SK-N-SH (cell line): ENCODE results near the gene TAS2R46. TPM values are rescaled to one million over a fixed set of nuclear protein-coding genes. Genes with fewer than 3 reads are reported as not detected.

Experiments
- CTCF ChIA-PET: fragments of 300-600, 350-600 bp; formaldehyde crosslinking; extraction: SDS; loops from one replicate; lab custom pipeline; 2021; lab: Yijun Ruan, JAX
- POLR2A ChIA-PET: fragments of 350-600 bp; sonication (Branson Sonifier 250); formaldehyde crosslinking; extraction: SDS; loops from one replicate; lab custom pipeline; 2020; ENCODE audit warnings: antibody characterized with exemption, inconsistent platforms; lab: Yijun Ruan, JAX
- DNase-seq: peaks from one replicate; pipeline ENCODE4 v3.0.0; 2012
- H2AFZ ChIP-seq: fragments of 200-600 bp; sonication (generic); 2 replicates; pipeline ENCODE4 v1.8.1; 2016; ENCODE audit warnings: antibody characterized with exemption, mild to moderate bottlenecking, low read depth
- H3F3A ChIP-seq: fragments of 200-600 bp; sonication (generic); replicated peaks from 2 replicates; pipeline ENCODE3; 2016; ENCODE audit warnings: antibody characterized with exemption, mild to moderate bottlenecking; ENCODE audit not compliant: insufficient read depth
- H3K27ac ChIP-seq, 2 experiments: fragments of 200-500 bp in 1 of 2; fragments of 200-600 bp in 1 of 2; sonication (Bioruptor generic) in 1 of 2; sonication (generic), shearing (Covaris generic) in 1 of 2; 2 replicates each; pipeline versions ENCODE4 v1.5.1 to v1.6.1; 2014 to 2016; ENCODE audit warnings: low read depth in 2 of 2, inconsistent platforms in 1 of 2, low read length in 1 of 2, mild to moderate bottlenecking in 1 of 2, mixed read lengths in 1 of 2
- H3K27me3 ChIP-seq: fragments of 200-600 bp; sonication (generic), shearing (Covaris generic); 2 replicates; pipeline ENCODE4 v1.6.1; 2016; ENCODE audit warnings: mixed run types; ENCODE audit not compliant: insufficient read depth
- H3K36me3 ChIP-seq, 2 experiments: fragments of 200-500 bp in 1 of 2; fragments of 200-600 bp in 1 of 2; sonication (Bioruptor generic) in 1 of 2; sonication (generic) in 1 of 2; replicated peaks in 1 of 2; 2 replicates each; pipeline versions ENCODE3 to v1.5.1; 2014 to 2016; ENCODE audit warnings: low read length in 1 of 2, mild to moderate bottlenecking in 1 of 2; ENCODE audit not compliant: insufficient read depth in 2 of 2, control insufficient read depth in 1 of 2
- H3K4me1 ChIP-seq, 2 experiments: fragments of 200-500 bp in 1 of 2; fragments of 200-600 bp in 1 of 2; sonication (Bioruptor generic) in 1 of 2; sonication (generic), shearing (Covaris generic) in 1 of 2; 2 replicates each; pipeline versions ENCODE4 v1.5.1 to v1.6.1; 2014 to 2016; ENCODE audit warnings: low read depth in 1 of 2, low read length in 1 of 2, mixed run types in 1 of 2; ENCODE audit not compliant: insufficient read depth in 2 of 2, control insufficient read depth in 1 of 2
- H3K4me2 ChIP-seq: fragments of 200-600 bp; sonication (generic), shearing (Covaris generic); 2 replicates; pipeline ENCODE4 v1.6.1; 2017; ENCODE audit warnings: mixed run types
- H3K4me3 ChIP-seq, 2 experiments: fragments of 200-500 bp in 1 of 2; fragments of 200-600 bp in 1 of 2; sonication (Bioruptor generic) in 1 of 2; sonication (generic), shearing (Covaris generic) in 1 of 2; 2 replicates each; pipeline versions ENCODE4 v1.5.1 to v1.8.1; 2014 to 2016; ENCODE audit warnings: low read depth in 2 of 2, inconsistent platforms in 1 of 2, low read length in 1 of 2, mild to moderate bottlenecking in 1 of 2, mixed read lengths in 1 of 2, moderate library complexity in 1 of 2
- H3K79me2 ChIP-seq: fragments of 200-600 bp; sonication (generic); 2 replicates; pipeline ENCODE4 v1.8.1; 2017; ENCODE audit warnings: mild to moderate bottlenecking; ENCODE audit not compliant: insufficient read depth
- H3K9ac ChIP-seq: fragments of 200-600 bp; sonication (generic); 2 replicates; pipeline ENCODE4 v1.6.1; 2017; ENCODE audit warnings: mixed run types
- H3K9me2 ChIP-seq: fragments of 200-600 bp; sonication (generic); 2 replicates; pipeline ENCODE4 v1.6.1; 2017; ENCODE audit warnings: mixed run types
- H3K9me3 ChIP-seq: fragments of 200-600 bp; sonication (generic); 2 replicates; pipeline ENCODE4 v1.6.1; 2017; ENCODE audit warnings: mixed run types, mild to moderate bottlenecking, moderate library complexity
- H4K20me1 ChIP-seq: fragments of 200-600 bp; sonication (generic); 2 replicates; pipeline ENCODE4 v1.6.1; 2017; ENCODE audit warnings: mild to moderate bottlenecking, mixed run types; ENCODE audit not compliant: insufficient read depth
- CHD2 ChIP-seq: fragments of 150-350 bp; IDR thresholded peaks from 2 replicates; pipeline ENCODE4 v1.6.1; 2018; ENCODE audit warnings: low read length; ENCODE audit not compliant: partially characterized antibody
- CTCF ChIP-seq: fragments of 200-600 bp; sonication (generic); IDR thresholded peaks from 2 replicates; pipeline ENCODE4 v1.6.1; 2017; ENCODE audit warnings: antibody characterized with exemption, mild to moderate bottlenecking, moderate library complexity
- ELF1 ChIP-seq: IDR thresholded peaks from 2 replicates; pipeline ENCODE4 v1.4.0; 2012
- FOXJ3 ChIP-seq: sonication (generic); formaldehyde crosslinking; IDR thresholded peaks from 2 replicates; pipeline ENCODE4 v1.5.1; 2020; ENCODE audit warnings: mild to moderate bottlenecking, missing genetic modification reagents
- IRF3 ChIP-seq: fragments of 150-350 bp; IDR thresholded peaks from 2 replicates; pipeline ENCODE4 v1.6.1; 2016; ENCODE audit warnings: mild to moderate bottlenecking, low read depth, low read length
- JUND ChIP-seq: IDR thresholded peaks from 2 replicates; pipeline ENCODE4 v1.4.0; 2012
- MAX ChIP-seq: IDR thresholded peaks from 2 replicates; pipeline ENCODE4 v1.4.0; 2012; ENCODE audit warnings: low read depth
- MEF2A ChIP-seq: IDR thresholded peaks from 2 replicates; pipeline ENCODE4 v1.4.0; 2012; ENCODE audit warnings: low read depth, borderline replicate concordance
- NFIC ChIP-seq: IDR thresholded peaks from 2 replicates; pipeline ENCODE4 v1.4.0; 2012; ENCODE audit warnings: borderline replicate concordance
- NRF1 ChIP-seq: IDR thresholded peaks from 2 replicates; pipeline ENCODE4 v1.6.1; 2012; ENCODE audit warnings: low read depth, mild to moderate bottlenecking, low read length
- PBX3 ChIP-seq: IDR thresholded peaks from 2 replicates; pipeline ENCODE4; 2012
- POLR2AphosphoS5 ChIP-seq: IDR thresholded peaks from 2 replicates; pipeline ENCODE4 v1.6.1; 2012; ENCODE audit warnings: low read depth, low read length
- REST ChIP-seq: IDR thresholded peaks from 2 replicates; pipeline ENCODE4 v1.6.1; 2012; ENCODE audit warnings: mild to moderate bottlenecking, low read depth, low read length, moderate library complexity
- RFX5 ChIP-seq: IDR thresholded peaks from 2 replicates; pipeline ENCODE4 v1.6.1; 2012; ENCODE audit warnings: mild to moderate bottlenecking, improper control_type of control experiment, low read length
- RXRA ChIP-seq: IDR thresholded peaks from 2 replicates; pipeline ENCODE4 v1.4.0; 2012; ENCODE audit warnings: low read depth, mild to moderate bottlenecking, borderline replicate concordance
- TAF1 ChIP-seq: IDR thresholded peaks from 2 replicates; pipeline ENCODE4 v1.6.1; 2012; ENCODE audit warnings: low read depth, mild to moderate bottlenecking, low read length, moderate library complexity, borderline replicate concordance
- TCF12 ChIP-seq: IDR thresholded peaks from 2 replicates; pipeline ENCODE4 v1.4.0; 2012
- USF2 ChIP-seq: fragments of 150-350 bp; IDR thresholded peaks from 2 replicates; pipeline ENCODE4 v1.6.1; 2017; ENCODE audit warnings: antibody characterized with exemption, low read length, low read depth, borderline replicate concordance
- YY1 ChIP-seq: IDR thresholded peaks from 2 replicates; pipeline ENCODE4 v1.4.0; 2012; ENCODE audit warnings: low read depth, mild to moderate bottlenecking
- WGBS: methylation state at CpG from one replicate; pipeline ENCODE4 v1.1.6; 2017; ENCODE audit warnings: low lambda C conversion rate; 5-methylcytosine and 5-hydroxymethylcytosine counted together
- polyA plus RNA-seq, 3 experiments: library from polyadenylated mRNA; depleted of rRNA; stranded (reverse); fragments of >200 nt; gene quantifications; 2 replicates each; pipeline ENCODE4 v1.2.3, GENCODE V29; 2012

TAS2R46 gene
- polyA plus RNA-seq, 1 of the 3 experiments (the other 2 are of a cell fraction) = 0.07 TPM

- no peak overlapping the region for H3K4me2 ChIP-seq
- no peaks in the 10 kb centered on the region for H3K27me3 ChIP-seq
- no peak overlapping the region for H3K27ac ChIP-seq
- H3K4me1 ChIP-seq = no peaks in the 10 kb centered on the region
- CTCF ChIA-PET = no interaction called here
- POLR2A ChIA-PET = no interaction called here
- H3K9me2 ChIP-seq = no peaks in the 10 kb centered on the region
- H3K9me3 ChIP-seq = peaks cover 4% of the 10 kb centered on the region; the same call in 1 of the 2 replicates
- no peaks in the 10 kb centered on the region for H4K20me1 ChIP-seq
- no peak overlapping the region for H3K4me3 ChIP-seq
- TF ChIP-seq NFIC (no peak), NRF1 (no peak), YY1 (no peak), MAX (no peak), PBX3 (no peak), USF2 (no peak), FOXJ3 (CRISPR knock-in tag) (no peak), RXRA (no peak), POLR2AphosphoS5 (no peak), TAF1 (no peak), TCF12 (no peak)
- TF ChIP-seq, all 33 proteins: peak for 0
- DNase-seq = no peak
- H3K9ac ChIP-seq = no peak overlapping the region
- H3K36me3 ChIP-seq = peaks cover 15 to 20% of the 10 kb centered on the region in 2 experiments
- 90% methylated on average over 2 of the region's 2 CpGs for WGBS
- H2AFZ ChIP-seq = no peak overlapping the region
- H3K79me2 ChIP-seq = no peaks in the 10 kb centered on the region
- H3F3A ChIP-seq = no peaks in the 10 kb centered on the region
Observed at GRCh38 chr12:11023387-11023786, 38.7 kb downstream of the TAS2R46 start.

GRCh38 chr12:11022520-11022919 lies 39.6 kb downstream of the TAS2R46 start, which contains the start of gene TAS2R19:
Gene TAS2R19 (minus strand): TSS chr12:11022620. CDS start chr12:11022571, 49 bp downstream.
- ChIA-PET CTCF (no interaction called here), POLR2A (no interaction called here)
- no peak for DNase-seq
- Histone ChIP-seq H3F3A (no peaks in the 10 kb centered on the region), H3K27ac (no peak within 1 kb of the TSS), H3K9me3 (peaks cover 4% of the 10 kb centered on the region; the same call in 1 of the 2 replicates), H3K27me3 (no peaks in the 10 kb centered on the region), H3K4me1 (no peaks in the 10 kb centered on the region), H3K9me2 (no peaks in the 10 kb centered on the region), H3K4me2 (no peak within 1 kb of the TSS), H3K36me3 (peaks cover 9 to 15% of the 10 kb centered on the region in 2 experiments), H3K79me2 (no peaks in the 10 kb centered on the region), H2AFZ (no peak within 1 kb of the TSS), H3K9ac (no peak within 1 kb of the TSS), H3K4me3 (no peak within 1 kb of the TSS), H4K20me1 (no peaks in the 10 kb centered on the region)
- 91% methylated on average over 1 of the region's 1 CpG for WGBS
- no peak for TF ChIP-seq ELF1
- no peak for TF ChIP-seq RFX5
- TF ChIP-seq CTCF = no peak
- no peak for TF ChIP-seq USF2
- TF ChIP-seq CHD2 = no peak
- TF ChIP-seq IRF3 = no peak
- TF ChIP-seq MAX = no peak
- no peak for TF ChIP-seq REST
- TF ChIP-seq JUND = no peak
- TF ChIP-seq MEF2A = no peak
